Muscle of leg (tissue), 11 donors: ENCODE measurements around the gene HOXA2. TPM values are rescaled to one million over a fixed set of nuclear protein-coding genes. Genes with fewer than 3 reads are reported as not detected.

Source experiments
- DNase-seq: peaks from one replicate; pipeline ENCODE4 v3.0.0; 2013
- H3K27ac ChIP-seq: one replicate; pipeline ENCODE4 v1.5.1; 2013; ENCODE audit warnings: mild to moderate bottlenecking, low read length, control low read depth
- H3K27me3 ChIP-seq: one replicate; pipeline ENCODE4 v1.6.1; 2013; ENCODE audit warnings: low read length; ENCODE audit not compliant: control insufficient read depth, insufficient read depth
- H3K36me3 ChIP-seq: one replicate; pipeline ENCODE4 v1.6.1; 2013; ENCODE audit warnings: low read length; ENCODE audit not compliant: control insufficient read depth, insufficient read depth
- H3K4me1 ChIP-seq: one replicate; pipeline ENCODE4 v1.6.1; 2013; ENCODE audit warnings: low read length; ENCODE audit not compliant: control insufficient read depth, insufficient read depth
- H3K4me3 ChIP-seq: one replicate; pipeline ENCODE4 v1.5.1; 2013; ENCODE audit warnings: low read length, control low read depth
- H3K9me3 ChIP-seq: replicated peaks from 2 replicates; pipeline ENCODE4 v1.6.1; 2013; ENCODE audit warnings: low read depth, low read length; ENCODE audit not compliant: control insufficient read depth
- WGBS: methylation state at CpG from one replicate; pipeline ENCODE4 v1.1.5; 2013; ENCODE audit warnings: missing lambda C conversion rate; ENCODE audit not compliant: insufficient coverage; 5-methylcytosine and 5-hydroxymethylcytosine counted together
- polyA plus RNA-seq, 8 donors: library from polyadenylated mRNA; unstranded; fragments of 120-200 nt; gene quantifications; one replicate each; pipeline versions ENCODE4 v1.2.1 to v1.2.3, GENCODE V29; 2013; ENCODE audit warnings: inconsistent platforms in 1 of 8, low replicate concordance in 1 of 8; ENCODE audit not compliant: insufficient read length in 8 of 8, insufficient read depth in 1 of 8
- total RNA-seq: library from RNA; stranded (reverse); fragments of 120-200 nt; gene quantifications from one replicate; pipeline ENCODE4 v1.2.4, GENCODE V29; 2013

Gene HOXA2
- total and polyA plus RNA-seq, 9 donors, result 0.70 to 3.1 (median 1.3) TPM

- peak overlapping the region; percentile 84 for H3K27ac ChIP-seq
- H3K36me3 ChIP-seq, result peaks cover 35% of the 10 kb centered on the region
- WGBS, result 79% methylated on average over 9 of the region's 18 CpGs
- DNase-seq, result no peak
- H3K4me1 ChIP-seq, result peaks cover 47% of the 10 kb centered on the region
- peak overlapping the region; percentile 54 for H3K4me3 ChIP-seq
- no peaks in the 10 kb centered on the region for H3K9me3 ChIP-seq
- H3K27me3 ChIP-seq, result peaks cover 25% of the 10 kb centered on the region
Measured at GRCh38 chr7:27141137-27141922, 38.8 kb upstream of the HOXA2 start.

GRCh38 chr7:27140126-27140857 lies 37.8 kb upstream of the HOXA2 start:
- peak overlapping the region; percentile 83 for H3K27ac ChIP-seq
- peaks cover 35% of the 10 kb centered on the region for H3K36me3 ChIP-seq
- 75% methylated on average over 5 of the region's 15 CpGs for WGBS
- peak overlapping the region; percentile 33 for H3K4me3 ChIP-seq
- H3K4me1 ChIP-seq, result peaks cover 47% of the 10 kb centered on the region
- no peaks in the 10 kb centered on the region for H3K9me3 ChIP-seq
- H3K27me3 ChIP-seq, result peaks cover 22% of the 10 kb centered on the region
- no peak for DNase-seq

- WGBS, result 55% methylated on average over 50 of the region's 53 CpGs
- peaks cover 15% of the 10 kb centered on the region for H3K27me3 ChIP-seq
- DNase-seq, result no peak
- H3K36me3 ChIP-seq, result peaks cover 27% of the 10 kb centered on the region
- H3K4me1 ChIP-seq, result peaks cover 40% of the 10 kb centered on the region
- peak overlapping the region; percentile 33 for H3K4me3 ChIP-seq
- no peaks in the 10 kb centered on the region for H3K9me3 ChIP-seq
- peak overlapping the region; percentile 83 for H3K27ac ChIP-seq
Measured at GRCh38 chr7:27139334-27140125, 37.0 kb upstream of the HOXA2 start.

DNA sequence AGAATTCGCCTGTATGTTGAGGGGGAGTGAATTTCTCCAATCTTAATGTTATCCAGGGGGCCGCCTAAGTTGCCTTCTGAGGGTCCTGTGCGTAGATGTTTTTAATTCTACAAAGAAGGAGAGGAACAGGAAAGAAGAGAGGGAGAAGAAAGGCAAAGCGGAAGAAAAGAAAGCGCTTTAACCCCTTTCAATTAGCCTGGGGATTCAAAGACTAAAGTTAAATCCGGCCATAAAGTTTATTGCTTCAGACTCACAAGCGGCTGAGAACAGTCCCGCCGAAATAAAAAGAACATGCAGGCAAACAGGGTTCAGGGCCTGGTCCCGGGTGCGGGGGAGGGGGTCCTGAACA lies 36.5 kb upstream of the HOXA2 start:
- Histone ChIP-seq H3K27me3 (peaks cover 12% of the 10 kb centered on the region), H3K4me1 (peaks cover 38% of the 10 kb centered on the region), H3K27ac (peak overlapping the region; percentile 83), H3K9me3 (no peaks in the 10 kb centered on the region), H3K36me3 (peaks cover 21% of the 10 kb centered on the region), H3K4me3 (peak overlapping the region; percentile 33)
- no peak for DNase-seq
- 83% methylated on average over 2 of the region's 11 CpGs for WGBS

DNA sequence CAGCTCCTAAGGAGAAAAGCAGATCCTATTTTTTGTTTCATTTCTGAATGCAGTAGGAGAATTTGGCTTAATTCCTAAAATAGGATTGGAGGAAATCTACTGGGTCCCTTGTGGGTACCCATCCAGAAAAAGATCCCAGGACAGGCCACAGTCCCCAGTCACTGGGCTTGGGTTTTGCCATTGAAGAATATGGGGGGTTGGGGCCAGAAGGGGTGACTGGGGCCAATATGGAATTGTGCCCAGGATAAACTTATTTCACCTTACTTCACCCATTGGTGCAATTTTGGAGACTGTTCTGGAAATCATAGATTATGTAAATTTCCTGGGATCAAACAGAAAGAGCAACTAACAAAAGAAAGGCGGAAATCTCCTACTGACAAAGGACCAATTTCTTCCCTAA lies 36.0 kb upstream of the HOXA2 start:
- peaks cover 10% of the 10 kb centered on the region for H3K27me3 ChIP-seq

DNA sequence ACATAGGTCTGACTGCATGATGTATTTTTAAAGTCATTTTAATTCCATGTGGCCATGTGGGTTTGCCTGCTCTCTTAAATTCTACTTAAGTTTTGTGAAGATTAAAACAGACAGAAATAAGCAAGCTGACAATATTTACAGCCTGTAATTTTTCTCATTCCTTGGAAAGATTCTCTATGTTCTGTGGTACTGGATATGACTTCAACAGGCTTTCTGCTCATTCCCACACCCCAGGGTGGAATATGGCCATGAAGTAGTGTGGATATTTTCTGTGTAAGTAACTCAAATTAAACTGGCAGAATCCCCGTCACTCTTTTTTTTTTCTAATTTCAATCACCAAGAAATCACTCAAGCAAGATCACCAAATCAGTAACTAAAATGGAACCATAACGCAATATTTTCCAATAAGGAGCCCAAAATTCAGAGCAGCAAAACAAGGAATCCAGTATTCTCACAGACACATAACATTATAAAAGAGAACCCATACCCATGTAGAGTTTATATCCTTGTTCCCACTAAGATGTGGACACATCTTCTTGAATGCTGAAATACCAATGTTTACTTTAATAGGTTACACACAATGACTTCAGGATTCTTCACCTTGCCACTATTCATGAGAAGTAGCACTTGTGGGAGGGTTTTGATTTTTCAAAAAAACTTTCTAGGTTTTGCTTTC lies 35.3 kb upstream of the HOXA2 start:
- no CpG with 5 or more reads among the region's 2 CpGs for WGBS
- Histone ChIP-seq H3K27ac (peak overlapping the region; percentile 83), H3K36me3 (peaks cover 19% of the 10 kb centered on the region)

More for the DNA sequence above, 36.0 kb upstream of the HOXA2 start:
- Histone ChIP-seq H3K4me1 (peaks cover 41% of the 10 kb centered on the region), H3K9me3 (no peaks in the 10 kb centered on the region), H3K27ac (peak overlapping the region; percentile 83), H3K4me3 (no peak overlapping the region), H3K36me3 (peaks cover 19% of the 10 kb centered on the region)
- no CpG with 5 or more reads among the region's 1 CpG for WGBS
- DNase-seq, result no peak

DNA sequence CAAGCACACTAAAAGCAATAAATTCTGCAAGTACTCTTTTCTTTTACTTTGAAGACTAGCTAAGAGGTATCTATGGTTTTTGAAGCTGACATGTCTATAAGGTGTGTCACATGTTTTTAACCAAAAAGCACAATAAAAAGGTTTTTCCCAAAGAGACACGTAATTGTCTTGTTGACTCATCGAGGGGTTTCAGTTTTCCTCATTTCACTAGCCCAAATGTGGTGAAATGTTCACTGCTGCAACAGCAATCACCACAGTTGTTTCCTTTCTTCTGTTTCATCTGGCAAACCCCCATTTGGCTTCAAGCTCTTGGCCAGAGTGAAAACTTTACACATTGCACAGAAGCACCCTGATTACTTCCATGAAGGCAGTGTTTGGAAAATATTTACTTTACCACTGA lies 31.9 kb upstream of the HOXA2 start:
- Histone ChIP-seq H3K27ac (no peak overlapping the region), H3K4me3 (no peak overlapping the region), H3K27me3 (peaks cover 9% of the 10 kb centered on the region), H3K36me3 (peaks cover 4% of the 10 kb centered on the region), H3K9me3 (no peaks in the 10 kb centered on the region), H3K4me1 (peaks cover 48% of the 10 kb centered on the region)
- DNase-seq, result peak; percentile 89
- 42% methylated on average over 2 of the region's 2 CpGs for WGBS

More for the DNA sequence above, 35.3 kb upstream of the HOXA2 start:
- H3K9me3 ChIP-seq, result no peaks in the 10 kb centered on the region
- DNase-seq, result peak; percentile 56
- H3K27me3 ChIP-seq, result peaks cover 10% of the 10 kb centered on the region
- H3K4me3 ChIP-seq, result no peak overlapping the region
- H3K4me1 ChIP-seq, result peaks cover 43% of the 10 kb centered on the region

DNA sequence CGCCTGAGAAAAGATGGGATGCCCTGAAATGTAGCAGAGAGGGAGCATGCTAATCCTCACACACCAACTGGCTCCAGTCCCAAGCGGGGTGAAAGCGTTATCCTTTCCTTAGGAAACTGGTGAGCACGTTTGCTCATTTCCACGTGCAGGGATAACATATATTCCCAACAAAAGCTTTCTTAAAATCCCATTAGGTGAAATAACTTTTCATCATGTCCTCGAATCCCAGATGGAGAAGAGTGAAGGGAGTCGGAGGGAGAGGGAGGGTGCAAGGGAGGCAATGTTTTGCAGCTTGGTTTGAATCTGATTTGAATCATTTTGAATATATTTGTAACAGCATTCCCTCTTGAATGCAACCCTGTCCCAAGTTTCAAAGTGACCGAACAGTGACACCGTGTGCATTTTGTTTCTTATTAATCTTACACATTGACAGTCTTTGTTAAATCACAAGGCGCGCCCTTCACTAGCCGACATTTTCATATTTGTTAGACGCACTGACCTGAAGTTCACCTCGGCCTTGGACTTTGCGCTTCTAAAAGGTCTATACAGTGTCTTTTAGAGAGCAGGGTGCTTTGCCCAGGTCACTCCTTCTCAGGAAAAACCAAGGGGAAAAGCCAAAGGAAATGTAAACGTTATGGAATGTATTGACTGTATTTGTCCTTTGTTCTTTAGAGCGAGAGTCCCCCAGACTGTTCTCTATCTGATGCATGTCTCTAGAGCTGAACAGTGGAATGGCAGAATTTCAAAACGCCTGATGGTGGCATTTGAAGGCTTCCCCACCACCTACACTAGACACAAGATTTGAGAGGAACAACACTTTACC lies 31.1 kb upstream of the HOXA2 start:
- Histone ChIP-seq H3K27ac (peak overlapping the region; percentile 6), H3K36me3 (peaks cover 6% of the 10 kb centered on the region), H3K27me3 (peaks cover 7% of the 10 kb centered on the region), H3K4me1 (peaks cover 49% of the 10 kb centered on the region), H3K9me3 (no peaks in the 10 kb centered on the region), H3K4me3 (no peak overlapping the region)
- no peak for DNase-seq
- WGBS, result 64% methylated on average over 3 of the region's 18 CpGs

DNA sequence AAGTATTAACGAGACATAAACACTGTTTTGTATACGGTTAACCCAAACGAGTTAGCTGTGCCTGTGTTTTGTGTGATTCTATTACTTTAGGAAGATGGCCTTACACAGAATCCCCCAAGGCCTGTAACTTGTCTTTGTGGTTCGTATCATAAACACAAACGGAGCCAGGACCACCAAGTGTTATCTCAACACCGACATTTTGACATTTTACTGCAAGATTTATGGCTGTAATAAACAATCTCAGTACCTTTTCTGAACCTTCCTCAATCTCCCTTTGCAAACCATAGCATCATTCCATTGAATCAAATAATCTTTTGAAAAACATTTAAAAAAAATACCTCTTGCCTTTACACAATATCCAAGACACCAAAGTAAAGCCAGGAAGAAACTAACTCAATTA lies 30.5 kb upstream of the HOXA2 start:
- Histone ChIP-seq H3K27ac (no peak overlapping the region), H3K9me3 (no peaks in the 10 kb centered on the region), H3K4me1 (peaks cover 51% of the 10 kb centered on the region), H3K4me3 (no peak overlapping the region), H3K36me3 (peaks cover 6% of the 10 kb centered on the region), H3K27me3 (peaks cover 7% of the 10 kb centered on the region)
- no peak for DNase-seq
- 64% methylated on average over 3 of the region's 6 CpGs for WGBS
